ENCODE results near the gene STARD13. TPM values are rescaled to one million over a fixed set of nuclear protein-coding genes. Genes with fewer than 3 reads are reported as not detected.

STARD13 gene
- total RNA-seq, 2 experiments from 2014 or later = 0.57 TPM; not detected in 1

GRCh38 chr13:33112766-33113165 lies 172.8 kb downstream of the STARD13 start:
- CTCF ChIA-PET (ENCODE audit: unreplicated experiment) = no interaction called here
- H3K9me2 ChIP-seq (ENCODE audit: insufficient read depth, low read length) = no peaks in the 10 kb centered on the region

DNA sequence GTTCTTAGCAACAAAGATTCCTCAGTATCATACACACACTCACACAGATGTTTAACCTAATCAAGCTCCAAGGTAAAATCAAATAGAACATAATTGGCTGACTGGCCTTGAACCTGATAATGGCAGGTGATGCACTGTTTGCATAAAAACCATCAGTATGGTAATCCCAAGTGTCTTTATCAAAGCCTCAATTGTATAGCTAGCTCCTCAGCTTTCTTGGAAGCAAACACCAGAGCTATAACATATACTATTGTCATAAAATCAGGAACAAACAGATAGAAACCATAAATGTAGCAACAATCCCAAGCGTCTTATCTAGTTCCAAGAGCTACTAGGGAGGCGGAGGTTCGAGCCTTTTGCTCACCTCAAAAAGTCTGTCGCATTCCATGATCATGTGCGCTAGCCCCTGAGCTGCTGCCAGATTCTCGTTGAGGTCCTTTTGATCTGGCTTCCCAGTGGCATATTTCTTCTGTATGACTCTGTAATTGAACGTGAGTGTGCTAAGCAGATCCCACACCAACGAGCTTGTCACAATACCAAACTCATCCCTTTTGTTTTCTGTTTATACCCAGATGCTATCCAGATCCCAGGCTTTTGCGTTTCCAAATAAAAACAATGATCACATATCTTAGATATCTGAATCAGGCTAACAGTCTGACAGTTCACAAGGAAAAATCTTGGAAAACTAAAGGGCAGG lies 174.0 kb downstream of the STARD13 start:
- H3K9me3 ChIP-seq (ENCODE audit: low read length) = no peaks in the 10 kb centered on the region
- POLR2A ChIA-PET = interaction anchor here (0.6 to 1.9 kb wide), 5 partner anchors 8 to 15 kb away, joined by 3 to 10 read pairs (median 4); no protein-coding TSS in a partner anchor
- CTCF ChIA-PET (ENCODE audit: unreplicated experiment) = no interaction called here
- peaks cover 15% of the 10 kb centered on the region for H3K4me1 ChIP-seq (ENCODE audit: insufficient read depth, low read length, poor library complexity, severe bottlenecking)
- no TSS peak for BruUV-seq (replicated peaks)
- H2AFZ ChIP-seq (ENCODE audit: low read length) = peak overlapping the region; percentile 94; the same call in 1 of the 2 replicates
- no peaks in the 10 kb centered on the region for H3K36me3 ChIP-seq (ENCODE audit: insufficient read depth, low read length)
- H3K27ac ChIP-seq (ENCODE audit: low read depth, low read length, poor library complexity, severe bottlenecking) = no peak overlapping the region
- no peaks in the 10 kb centered on the region for H3K9me2 ChIP-seq (ENCODE audit: insufficient read depth, low read length)
- TF ChIP-seq, protein P1, sequence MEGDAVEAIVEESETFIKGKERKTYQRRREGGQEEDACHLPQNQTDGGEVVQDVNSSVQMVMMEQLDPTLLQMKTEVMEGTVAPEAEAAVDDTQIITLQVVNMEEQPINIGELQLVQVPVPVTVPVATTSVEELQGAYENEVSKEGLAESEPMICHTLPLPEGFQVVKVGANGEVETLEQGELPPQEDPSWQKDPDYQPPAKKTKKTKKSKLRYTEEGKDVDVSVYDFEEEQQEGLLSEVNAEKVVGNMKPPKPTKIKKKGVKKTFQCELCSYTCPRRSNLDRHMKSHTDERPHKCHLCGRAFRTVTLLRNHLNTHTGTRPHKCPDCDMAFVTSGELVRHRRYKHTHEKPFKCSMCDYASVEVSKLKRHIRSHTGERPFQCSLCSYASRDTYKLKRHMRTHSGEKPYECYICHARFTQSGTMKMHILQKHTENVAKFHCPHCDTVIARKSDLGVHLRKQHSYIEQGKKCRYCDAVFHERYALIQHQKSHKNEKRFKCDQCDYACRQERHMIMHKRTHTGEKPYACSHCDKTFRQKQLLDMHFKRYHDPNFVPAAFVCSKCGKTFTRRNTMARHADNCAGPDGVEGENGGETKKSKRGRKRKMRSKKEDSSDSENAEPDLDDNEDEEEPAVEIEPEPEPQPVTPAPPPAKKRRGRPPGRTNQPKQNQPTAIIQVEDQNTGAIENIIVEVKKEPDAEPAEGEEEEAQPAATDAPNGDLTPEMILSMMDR (conservative IDR thresholded peaks at IDR 0.05; ENCODE audit: low read length) = no peak
- TF ChIP-seq EZH2phosphoT487 (IDR thresholded peaks at IDR 0.05; ENCODE audit: borderline replicate concordance, low read depth, low read length) = no peak
- DNase-seq (ENCODE audit: low spot score) = no peak
- no peaks in the 10 kb centered on the region for H4K20me1 ChIP-seq (ENCODE audit: insufficient read depth, low read length)
- H3K4me2 ChIP-seq (ENCODE audit: low read length) = peak overlapping the region; percentile 61; the same call in 1 of the 2 replicates
- intact Hi-C loops (cut with micrococcal nuclease; ENCODE audit: unreplicated experiment) = loop anchor here (2.0 to 10.0 kb wide), 2 partner anchors 431 to 613 kb away; no protein-coding TSS in a partner anchor
- no peak overlapping the region for H3K4me3 ChIP-seq (ENCODE audit: low read depth, low read length, poor library complexity, severe bottlenecking)
- no peaks in the 10 kb centered on the region for H3K79me2 ChIP-seq (ENCODE audit: insufficient read depth, low read depth, low read length)

More at GRCh38 chr13:33112766-33113165, 172.8 kb downstream of the STARD13 start:
- no peaks in the 10 kb centered on the region for H3K9me3 ChIP-seq (ENCODE audit: low read length)
- intact Hi-C loops (cut with micrococcal nuclease; ENCODE audit: unreplicated experiment) = loop anchor here (10.0 kb wide), 1 partner anchor 612 kb away; no protein-coding TSS in a partner anchor
- TF ChIP-seq EZH2phosphoT487 (IDR thresholded peaks at IDR 0.05; ENCODE audit: borderline replicate concordance, low read depth, low read length) = no peak
- TF ChIP-seq, protein P1 (conservative IDR thresholded peaks at IDR 0.05; ENCODE audit: low read length) = no peak
- H3K79me2 ChIP-seq (ENCODE audit: insufficient read depth, low read depth, low read length) = no peaks in the 10 kb centered on the region
- H3K27ac ChIP-seq (ENCODE audit: low read depth, low read length, poor library complexity, severe bottlenecking) = no peak overlapping the region
- H3K36me3 ChIP-seq (ENCODE audit: insufficient read depth, low read length) = no peaks in the 10 kb centered on the region
- BruUV-seq (replicated peaks) = no TSS peak
- no peak overlapping the region for H3K4me2 ChIP-seq (ENCODE audit: low read length)
- no peak overlapping the region for H2AFZ ChIP-seq (ENCODE audit: low read length)
- H4K20me1 ChIP-seq (ENCODE audit: insufficient read depth, low read length) = no peaks in the 10 kb centered on the region
- DNase-seq (ENCODE audit: low spot score) = no peak
- H3K4me3 ChIP-seq (ENCODE audit: low read depth, low read length, poor library complexity, severe bottlenecking) = no peak overlapping the region
- POLR2A ChIA-PET = interaction anchor here (1.3 kb wide), 1 partner anchor 12 kb away, joined by 3 read pairs; no protein-coding TSS in a partner anchor
- peaks cover 15% of the 10 kb centered on the region for H3K4me1 ChIP-seq (ENCODE audit: insufficient read depth, low read length, poor library complexity, severe bottlenecking)

Measured in OCI-LY7 (cell line).